Stomach (tissue), 9 donors: Measurements from ENCODE around the gene EHMT1. TPM values are rescaled to one million over a fixed set of nuclear protein-coding genes. Genes with fewer than 3 reads are reported as not detected.

ENCODE experiments used
- DNase-seq, 2 donors: peaks; one replicate each; pipeline versions ENCODE4 v3.0.0 to v3.0.0-alpha.2; 2013 to 2019
- H3K27ac ChIP-seq, 5 donors: fragments of 200-600 bp in 4 of 5; sonication (generic) in 4 of 5; one replicate each; pipeline ENCODE4 v1.5.1; 2013 to 2019; ENCODE audit warnings: mild to moderate bottlenecking in 1 of 5, moderate library complexity in 1 of 5
- H3K27me3 ChIP-seq, 3 donors: fragments of 200-600 bp; sonication (generic); one replicate each; pipeline ENCODE4 v1.5.1; 2017 to 2019; ENCODE audit warnings: mixed run types in 1 of 3
- H3K36me3 ChIP-seq, 4 donors: fragments of 200-600 bp; sonication (generic); 1 replicate in 3 of 4; 2 replicates in 1 of 4; pipeline ENCODE4 v1.5.1; 2016 to 2019
- H3K4me1 ChIP-seq, 4 donors: fragments of 200-600 bp; sonication (generic); one replicate each; pipeline ENCODE4 v1.5.1; 2016 to 2019
- H3K4me3 ChIP-seq, 4 donors: fragments of 200-600 bp; sonication (generic) in 3 of 4; one replicate each; pipeline ENCODE4 v1.5.1; 2016 to 2019; ENCODE audit warnings: mild to moderate bottlenecking in 1 of 4
- H3K9me3 ChIP-seq, 4 donors: fragments of 200-600 bp; sonication (generic); one replicate each; pipeline ENCODE4 v1.5.1; 2016 to 2019
- EP300 ChIP-seq: sonication (generic); formaldehyde crosslinking; IDR thresholded peaks from one replicate; pipeline ENCODE4 v1.6.1; 2017; ENCODE audit warnings: antibody characterized with exemption
- POLR2A ChIP-seq, 4 donors: fragments of 450-650 bp; IDR thresholded peaks; one replicate each; pipeline ENCODE4 v1.6.1; 2016; ENCODE audit warnings: antibody characterized with exemption in 4 of 4, control low read depth in 2 of 4, mild to moderate bottlenecking in 1 of 4, moderate library complexity in 1 of 4
- POLR2AphosphoS5 ChIP-seq, 3 donors: sonication (generic); formaldehyde crosslinking; IDR thresholded peaks; one replicate each; pipeline ENCODE4 v1.6.1; 2016; ENCODE audit warnings: antibody characterized with exemption in 3 of 3
- WGBS, 5 donors: extraction: QIAGEN DNeasy Blood & Tissue Kit in 3 of 5; methylation state at CpG; one replicate each; pipeline versions ENCODE4 v1.1.5 to v1.1.7; 2013 to 2018; 5-methylcytosine and 5-hydroxymethylcytosine counted together
- intact Hi-C: fragments of 100-400 bp; cut with DNase I; formaldehyde crosslinking; loops from one replicate; pipeline ENCODE4 v1.15.1; 2023; ENCODE audit warnings: low total_unique reads
- polyA plus RNA-seq, 3 donors: library from polyadenylated mRNA; stranded (reverse); fragments of 200-250 nt; gene quantifications; one replicate each; pipeline ENCODE4 v1.2.3, GENCODE V29; 2013
- total RNA-seq, 5 donors: library from RNA; depleted of rRNA; stranded (reverse); fragments of >200 nt; gene quantifications; one replicate each; pipeline versions ENCODE4 v1.1.0 to v1.2.3, GENCODE V29; 2014 to 2016
- TF ChIP-seq, protein P1 (sequence below), 7 experiments: fragments of 450-650 bp in 4 of 7; fragments of 200-600 bp in 3 of 7; sonication (generic) in 3 of 7; IDR thresholded peaks; one replicate each; pipeline ENCODE4 v1.5.1; 2016 to 2019; ENCODE audit warnings: antibody characterized with exemption in 7 of 7, control low read depth in 2 of 7, mild to moderate bottlenecking in 1 of 7
- donor health status: healthy with polysubstance abuse.
- donor health status: Bipolar disorder and iron deficiency.
- donor health status: healthy.

Gene EHMT1
- total and polyA plus RNA-seq, 8 donors: 23.9 to 419 (median 79.5) TPM

DNA sequence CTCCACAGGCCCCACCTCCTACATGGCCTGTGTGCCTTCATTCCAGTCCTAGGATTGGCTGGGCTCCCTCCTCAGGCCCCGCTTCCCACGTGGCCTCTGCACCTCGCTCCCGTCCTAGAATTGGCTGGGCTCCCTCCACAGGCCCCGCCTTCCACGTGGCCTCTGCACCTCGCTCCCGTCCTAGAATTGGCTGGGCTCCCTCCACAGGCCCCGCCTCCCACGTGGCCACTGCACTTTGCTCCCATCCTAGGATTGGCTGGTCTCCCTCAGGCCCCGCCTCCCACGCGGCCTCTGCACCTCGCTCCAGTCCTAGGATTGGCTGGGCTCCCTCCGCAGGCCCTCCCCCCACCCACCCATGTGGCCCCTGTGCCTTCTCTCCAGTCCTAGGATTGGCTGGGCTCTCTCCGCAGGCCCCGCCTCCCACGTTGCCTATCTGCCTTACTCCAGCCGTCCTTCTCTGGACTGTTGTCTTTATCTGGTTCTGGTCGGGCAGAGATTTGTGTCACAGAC lies 213.4 kb downstream of the EHMT1 start:
- 94 to 98% (median 96%) methylated on average over 19 to 20 of the region's 20 CpGs for WGBS, 5 donors
- no peaks in the 10 kb centered on the region for H3K27me3 ChIP-seq
- no peak for TF ChIP-seq POLR2AphosphoS5 (IDR thresholded peaks at IDR 0.05)
- no peak for TF ChIP-seq POLR2A (IDR thresholded peaks at IDR 0.05)
- TF ChIP-seq, protein P1, sequence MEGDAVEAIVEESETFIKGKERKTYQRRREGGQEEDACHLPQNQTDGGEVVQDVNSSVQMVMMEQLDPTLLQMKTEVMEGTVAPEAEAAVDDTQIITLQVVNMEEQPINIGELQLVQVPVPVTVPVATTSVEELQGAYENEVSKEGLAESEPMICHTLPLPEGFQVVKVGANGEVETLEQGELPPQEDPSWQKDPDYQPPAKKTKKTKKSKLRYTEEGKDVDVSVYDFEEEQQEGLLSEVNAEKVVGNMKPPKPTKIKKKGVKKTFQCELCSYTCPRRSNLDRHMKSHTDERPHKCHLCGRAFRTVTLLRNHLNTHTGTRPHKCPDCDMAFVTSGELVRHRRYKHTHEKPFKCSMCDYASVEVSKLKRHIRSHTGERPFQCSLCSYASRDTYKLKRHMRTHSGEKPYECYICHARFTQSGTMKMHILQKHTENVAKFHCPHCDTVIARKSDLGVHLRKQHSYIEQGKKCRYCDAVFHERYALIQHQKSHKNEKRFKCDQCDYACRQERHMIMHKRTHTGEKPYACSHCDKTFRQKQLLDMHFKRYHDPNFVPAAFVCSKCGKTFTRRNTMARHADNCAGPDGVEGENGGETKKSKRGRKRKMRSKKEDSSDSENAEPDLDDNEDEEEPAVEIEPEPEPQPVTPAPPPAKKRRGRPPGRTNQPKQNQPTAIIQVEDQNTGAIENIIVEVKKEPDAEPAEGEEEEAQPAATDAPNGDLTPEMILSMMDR (IDR thresholded peaks at IDR 0.05): no peak
- no peak for TF ChIP-seq EP300
- no peak for DNase-seq
- no peak overlapping the region for H3K27ac ChIP-seq
- no peaks in the 10 kb centered on the region for H3K4me1 ChIP-seq
- H3K9me3 ChIP-seq: no peaks in the 10 kb centered on the region
- intact Hi-C loops: no loop called here
- no peak overlapping the region for H3K4me3 ChIP-seq
- peaks cover 53 to 100% (median 93%) of the 10 kb centered on the region in 4 donors for H3K36me3 ChIP-seq

DNA sequence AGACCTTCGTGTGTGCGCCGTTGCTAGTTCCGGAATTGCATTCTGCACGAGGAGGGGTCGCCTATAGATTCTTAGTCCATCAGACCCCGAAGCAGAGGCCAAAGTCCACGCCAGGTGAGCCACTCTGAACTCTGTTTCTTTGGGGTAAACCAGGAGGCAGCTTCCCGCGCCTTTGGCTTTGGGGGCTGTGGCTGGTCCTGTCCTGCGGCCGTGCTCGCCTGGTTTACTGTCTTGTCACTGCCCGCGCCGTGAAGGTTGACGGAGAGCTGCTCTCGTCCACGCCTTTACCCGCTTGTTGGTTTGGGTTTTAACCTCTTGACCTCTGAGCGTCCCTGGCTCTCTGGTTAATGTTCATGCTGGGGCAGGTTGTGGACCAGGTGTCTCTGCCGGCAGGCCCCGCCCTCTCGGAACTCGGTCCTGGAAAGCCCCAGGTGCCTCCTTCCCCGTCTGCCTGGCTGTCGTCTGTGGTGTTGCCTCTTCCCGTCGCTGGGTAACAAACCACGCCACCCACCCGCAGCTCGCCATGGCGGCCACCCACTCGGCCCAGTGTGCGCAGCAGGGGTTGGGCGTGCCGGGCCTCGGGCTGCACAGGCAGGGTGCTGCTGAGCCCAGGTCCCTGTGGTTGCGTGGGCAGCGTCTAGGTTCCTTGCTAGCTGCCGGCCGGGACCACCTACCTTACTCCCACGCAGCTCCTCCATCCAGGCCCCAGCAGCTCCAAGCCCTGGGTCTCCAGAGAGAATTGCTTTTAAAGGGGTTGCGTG lies 214.2 kb downstream of the EHMT1 start:
- Histone ChIP-seq H3K4me3 (no peak overlapping the region), H3K9me3 (no peaks in the 10 kb centered on the region), H3K27ac (no peak overlapping the region), H3K27me3 (no peaks in the 10 kb centered on the region), H3K36me3 (peaks cover 49 to 100% (median 92%) of the 10 kb centered on the region in 4 donors), H3K4me1 (no peaks in the 10 kb centered on the region)
- intact Hi-C loops: no loop called here
- no peak for DNase-seq
- 95 to 96% (median 96%) methylated on average over 42 to 44 of the region's 44 CpGs for WGBS, 5 donors
- TF ChIP-seq, protein P1 (IDR thresholded peaks at IDR 0.05): no peak
- TF ChIP-seq EP300 (no peak), POLR2A (IDR thresholded peaks at IDR 0.05) (no peak), POLR2AphosphoS5 (IDR thresholded peaks at IDR 0.05) (no peak)

GRCh38 chr9:137833721-137834613 lies 215.2 kb downstream of the EHMT1 start:
- 96 to 98% (median 97%) methylated on average over 64 to 73 of the region's 73 CpGs for WGBS, 5 donors
- TF ChIP-seq POLR2A (IDR thresholded peaks at IDR 0.05): no peak
- no peak for TF ChIP-seq EP300
- TF ChIP-seq, protein P1 (IDR thresholded peaks at IDR 0.05): no peak
- no peak for TF ChIP-seq POLR2AphosphoS5 (IDR thresholded peaks at IDR 0.05)

GRCh38 chr9:137834846-137835546 lies 216.2 kb downstream of the EHMT1 start:
- Histone ChIP-seq H3K4me3 (no peak overlapping the region), H3K4me1 (no peaks in the 10 kb centered on the region), H3K36me3 (peaks cover 49 to 88% (median 83%) of the 10 kb centered on the region in 4 donors), H3K27ac (no peak overlapping the region), H3K27me3 (no peaks in the 10 kb centered on the region), H3K9me3 (peaks cover 0 to 3% (median 0%) of the 10 kb centered on the region in 4 donors)
- whole genome bisulfite sequencing, 5 donors: 94 to 99% (median 97%) methylated on average over 42 to 66 of the region's 66 CpGs
- DNase-seq: no peak
- intact Hi-C loops: no loop called here
- TF ChIP-seq, protein P1 (IDR thresholded peaks at IDR 0.05): no peak
- TF ChIP-seq POLR2A (IDR thresholded peaks at IDR 0.05) (no peak), EP300 (no peak), POLR2AphosphoS5 (IDR thresholded peaks at IDR 0.05) (no peak)

More at GRCh38 chr9:137833721-137834613, 215.2 kb downstream of the EHMT1 start:
- Histone ChIP-seq H3K27ac (no peak overlapping the region), H3K27me3 (no peaks in the 10 kb centered on the region), H3K9me3 (no peaks in the 10 kb centered on the region), H3K36me3 (peaks cover 49 to 98% (median 92%) of the 10 kb centered on the region in 4 donors), H3K4me1 (no peaks in the 10 kb centered on the region), H3K4me3 (no peak overlapping the region)
- intact Hi-C loops: no loop called here
- DNase-seq: no peak
